ENCODE measurements around the gene ATP8A2. TPM values are rescaled to one million over a fixed set of nuclear protein-coding genes. Genes with fewer than 3 reads are reported as not detected.

ATP8A2 gene
- total and polyA plus RNA-seq, 9 of the 15 experiments (the other 6 are each of a cell fraction or from before 2014, with no cell fraction given) = under 0.01 to 0.33 (median 0.06) TPM; not detected in 4

- intact Hi-C loops (cut with micrococcal nuclease) = no loop called here
- DNase-seq (ENCODE audit: extremely low read depth in 1 of 4, low spot score in 3 of 4) (no peak), FAIRE-seq (no peak), ATAC-seq (no peak)
- Histone ChIP-seq H2AFZ (ENCODE audit: low read depth, low read length) (no peak overlapping the region), H3K4me1 (replicated peaks in 1 of 2; ENCODE audit: control insufficient read depth in 2 of 2, insufficient read depth in 2 of 2, low read length in 2 of 2) (no peaks in the 10 kb centered on the region; a peak in 1 of 5 replicates), H3K9me1 (ENCODE audit: control insufficient read depth, insufficient read depth, low read length) (no peaks in the 10 kb centered on the region), H3K9ac (ENCODE audit: insufficient read depth in 1 of 2, low read depth in 2 of 2, low read length in 2 of 2) (no peak overlapping the region), H3K4me2 (ENCODE audit: insufficient read depth, low read length) (no peak overlapping the region), H3K36me3 (ENCODE audit: control insufficient read depth, insufficient read depth, low read length) (no peaks in the 10 kb centered on the region), H3K79me2 (ENCODE audit: control insufficient read depth, insufficient read depth, low read length) (no peaks in the 10 kb centered on the region), H3K27me3 (ENCODE audit: control insufficient read depth in 2 of 2, insufficient read depth in 2 of 2, low read length in 2 of 2) (no peaks in the 10 kb centered on the region), H3K4me3 (no peak overlapping the region), H3K27ac (ENCODE audit: extremely low read depth, low read depth, low read length) (no peak overlapping the region), H4K20me1 (replicated peaks; ENCODE audit: control insufficient read depth, insufficient read depth, low read length) (no peaks in the 10 kb centered on the region), H3K9me3 (replicated peaks; ENCODE audit: control insufficient read depth, insufficient read depth, low read depth, low read length) (no peaks in the 10 kb centered on the region)
- BruUV-seq (replicated peaks) = no TSS peak
- in situ Hi-C loops (cut with MboI) = no loop called here
- 2% methylated on average over 5 of the region's 5 CpGs for WGBS (ENCODE audit: insufficient coverage, low coverage, missing lambda C conversion rate)
- TF ChIP-seq ZFP91 (CRISPR knock-in tag; IDR thresholded peaks at IDR 0.05) (no peak), FOXA3 (CRISPR knock-in tag; conservative IDR thresholded peaks at IDR 0.05 in 1 of 2, IDR thresholded peaks at IDR 0.05 in 1 of 2) (no peak), IRF1 (CRISPR knock-in tag; IDR thresholded peaks at IDR 0.05; ENCODE audit: borderline replicate concordance) (no peak), HNRNPK (IDR thresholded peaks at IDR 0.05; ENCODE audit: low read depth, low read length, poor library complexity, severe bottlenecking) (no peak), HDGF (IDR thresholded peaks at IDR 0.05) (no peak), ATF1 (CRISPR knock-in tag; IDR thresholded peaks at IDR 0.05) (no peak), ATF1 (tag; IDR thresholded peaks at IDR 0.05) (no peak), EP300 (IDR thresholded peaks at IDR 0.05; ENCODE audit: low read length) (no peak), SP2 (IDR thresholded peaks at IDR 0.05; ENCODE audit: extremely low read depth, low read depth, low read length, poor library complexity, severe bottlenecking) (no peak), PRMT5 (CRISPR knock-in tag; IDR thresholded peaks at IDR 0.05) (no peak), SIN3B (IDR thresholded peaks at IDR 0.05; ENCODE audit: low read depth) (no peak), PHF21A (IDR thresholded peaks at IDR 0.05; ENCODE audit: borderline replicate concordance, low read depth) (no peak), SIN3A (IDR thresholded peaks at IDR 0.05; ENCODE audit: borderline replicate concordance in 2 of 2, control insufficient read depth in 1 of 2, low read depth in 2 of 2, low read length in 2 of 2) (no peak), ATF7 (IDR thresholded peaks at IDR 0.05) (no peak), ZNF133 (CRISPR knock-in tag; IDR thresholded peaks at IDR 0.05) (no peak), E4F1 (CRISPR knock-in tag; IDR thresholded peaks at IDR 0.05; ENCODE audit: borderline replicate concordance) (no peak)
- TF ChIP-seq, protein P1, sequence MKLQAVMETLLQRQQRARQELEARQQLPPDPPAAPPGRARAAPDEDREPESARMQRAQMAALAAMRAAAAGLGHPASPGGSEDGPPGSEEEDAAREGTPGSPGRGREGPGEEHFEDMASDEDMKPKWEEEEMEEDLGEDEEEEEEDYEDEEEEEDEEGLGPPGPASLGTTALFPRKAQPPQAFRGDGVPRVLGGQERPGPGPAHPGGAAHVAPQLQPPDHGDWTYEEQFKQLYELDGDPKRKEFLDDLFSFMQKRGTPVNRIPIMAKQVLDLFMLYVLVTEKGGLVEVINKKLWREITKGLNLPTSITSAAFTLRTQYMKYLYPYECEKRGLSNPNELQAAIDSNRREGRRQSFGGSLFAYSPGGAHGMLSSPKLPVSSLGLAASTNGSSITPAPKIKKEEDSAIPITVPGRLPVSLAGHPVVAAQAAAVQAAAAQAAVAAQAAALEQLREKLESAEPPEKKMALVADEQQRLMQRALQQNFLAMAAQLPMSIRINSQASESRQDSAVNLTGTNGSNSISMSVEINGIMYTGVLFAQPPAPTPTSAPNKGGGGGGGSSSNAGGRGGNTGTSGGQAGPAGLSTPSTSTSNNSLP (IDR thresholded peaks at IDR 0.05; ENCODE audit: borderline replicate concordance, low read depth, low read length) = no peak
- POLR2A ChIA-PET = no interaction called here
- CTCF ChIA-PET (ENCODE audit: low intra/inter-chr PET ratio) = no interaction called here
These were observed 146.7 kb downstream of the ATP8A2 start for GRCh38 chr13:25518441-25518840.

Measured in K562 (cell line).